ENCODE results near the gene COL13A1.

- TF ChIP-seq CTCF (IDR thresholded peaks at IDR 0.05), result no peak
- no peak for TF ChIP-seq EP300 (IDR thresholded peaks at IDR 0.05)
- no peak for TF ChIP-seq POLR2AphosphoS5 (IDR thresholded peaks at IDR 0.05)
- TF ChIP-seq POLR2A (IDR thresholded peaks at IDR 0.05), result no peak
Measured at GRCh38 chr10:69768386-69768785, 33.3 kb upstream of the COL13A1 start.

Measured in upper lobe of left lung (tissue), 4 donors.